H1 (cell line): ENCODE results near the gene STK31. TPM values are rescaled to one million over a fixed set of nuclear protein-coding genes. Genes with fewer than 3 reads are reported as not detected.

ENCODE experiments used
- CTCF ChIA-PET: fragments of 300-600 bp; sonication (Branson Sonifier 250); formaldehyde crosslinking; loops from one replicate; lab custom pipeline; 2021; ENCODE audit not compliant: partially characterized antibody; lab: Charles Lee
- POLR2A ChIA-PET: fragments of 300-600 bp; sonication (Branson Sonifier 250); formaldehyde crosslinking; loops from one replicate; lab custom pipeline; 2021; ENCODE audit warnings: inconsistent platforms; ENCODE audit not compliant: partially characterized antibody; lab: Charles Lee
- DNase-seq, 2 experiments: peaks; one replicate each; pipeline versions ENCODE4 v3.0.0 to v3.0.0-alpha.2; 2010 to 2022; ENCODE audit warnings: low spot score in 2 of 2, low read depth in 1 of 2, mixed read lengths in 1 of 2
- FAIRE-seq: peaks from 2 replicates; lab custom pipeline; 2011; peaks lifted over from hg19 to GRCh38; lab: Jason Lieb, UNC
- H2AFZ ChIP-seq: 2 replicates; pipeline ENCODE4 v1.8.1; 2012; ENCODE audit warnings: low read length, inconsistent platforms
- H2AK5ac ChIP-seq: 2 replicates; pipeline ENCODE4 v1.6.1; 2013; ENCODE audit warnings: low read depth, low read length
- H2BK120ac ChIP-seq: replicated peaks from 2 replicates; pipeline ENCODE3; 2013; ENCODE audit warnings: low read depth, low read length, inconsistent platforms
- H2BK12ac ChIP-seq: 2 replicates; pipeline ENCODE4 v1.6.1; 2013; ENCODE audit warnings: low read depth, low read length
- H2BK15ac ChIP-seq: 2 replicates; pipeline ENCODE4 v1.6.1; 2013; ENCODE audit warnings: low read length
- H2BK20ac ChIP-seq: 2 replicates; pipeline ENCODE4 v1.6.1; 2013; ENCODE audit warnings: low read length
- H2BK5ac ChIP-seq: 2 replicates; pipeline ENCODE4 v1.6.1; 2013; ENCODE audit warnings: low read depth, low read length
- H3K14ac ChIP-seq: 2 replicates; pipeline ENCODE4 v1.6.1; 2013; ENCODE audit warnings: inconsistent platforms; ENCODE audit not compliant: insufficient read length
- H3K18ac ChIP-seq: 2 replicates; pipeline ENCODE4 v1.6.1; 2013; ENCODE audit warnings: low read length; ENCODE audit errors: extremely low read depth
- H3K23ac ChIP-seq: 2 replicates; pipeline ENCODE4 v1.6.1; 2013; ENCODE audit warnings: inconsistent platforms; ENCODE audit not compliant: insufficient read length
- H3K23me2 ChIP-seq: 2 replicates; pipeline ENCODE4 v1.6.1; 2013; ENCODE audit warnings: low read depth, low read length
- H3K27ac ChIP-seq: 2 replicates; pipeline ENCODE4 v1.6.1; 2011; ENCODE audit warnings: low read depth, low read length, inconsistent platforms
- H3K27me3 ChIP-seq, 4 experiments: replicated peaks in 1 of 4; 1 replicate in 1 of 4; 2 replicates in 3 of 4; pipeline versions ENCODE4 v1.6.1 to v1.8.1; 2011 to 2013; ENCODE audit warnings: low read length in 3 of 4, mild to moderate bottlenecking in 3 of 4, inconsistent platforms in 2 of 4, mixed read lengths in 2 of 4, moderate library complexity in 1 of 4; ENCODE audit not compliant: control insufficient read depth in 3 of 4, insufficient read depth in 3 of 4; ENCODE audit errors: extremely low read depth in 1 of 4
- H3K36me3 ChIP-seq, 4 experiments: 2 replicates each; pipeline versions ENCODE4 v1.6.1 to v1.8.1; 2011 to 2013; ENCODE audit warnings: mild to moderate bottlenecking in 4 of 4, low read length in 3 of 4, moderate library complexity in 2 of 4, control low read depth in 1 of 4, inconsistent platforms in 1 of 4; ENCODE audit not compliant: insufficient read depth in 4 of 4, control insufficient read depth in 2 of 4
- H3K4ac ChIP-seq: replicated peaks from 2 replicates; pipeline ENCODE3; 2013; ENCODE audit warnings: low read length, low read depth, mixed read lengths, inconsistent platforms; ENCODE audit not compliant: insufficient read length
- H3K4me1 ChIP-seq, 4 experiments: replicated peaks in 1 of 4; 1 replicate in 1 of 4; 2 replicates in 3 of 4; pipeline versions ENCODE4 v1.6.1 to v1.8.1; 2011 to 2013; ENCODE audit warnings: low read length in 3 of 4, inconsistent platforms in 2 of 4, mixed read lengths in 1 of 4; ENCODE audit not compliant: insufficient read depth in 4 of 4, control insufficient read depth in 3 of 4
- H3K4me2 ChIP-seq, 2 experiments: 2 replicates each; pipeline versions ENCODE4 v1.6.1 to v1.8.1; 2011 to 2013; ENCODE audit warnings: low read depth in 2 of 2, low read length in 2 of 2, control low read depth in 1 of 2, inconsistent platforms in 1 of 2, mild to moderate bottlenecking in 1 of 2; ENCODE audit not compliant: insufficient read depth in 1 of 2
- H3K4me3 ChIP-seq, 4 experiments: fragments of 200-600, 300-600 bp in 1 of 4; sonication (generic), shearing (Covaris generic), sonication (Bioruptor Twin) in 1 of 4; 2 replicates each; pipeline versions ENCODE4 v1.5.1 to v1.8.1; 2011 to 2016; ENCODE audit warnings: low read length in 4 of 4, low read depth in 3 of 4, control low read depth in 2 of 4, inconsistent platforms in 2 of 4, mild to moderate bottlenecking in 2 of 4, mixed read lengths in 1 of 4, moderate library complexity in 1 of 4; ENCODE audit not compliant: insufficient read depth in 2 of 4; ENCODE audit errors: extremely low read depth in 1 of 4
- H3K56ac ChIP-seq: replicated peaks from 2 replicates; pipeline ENCODE3; 2013; ENCODE audit warnings: low read depth, mild to moderate bottlenecking, mixed read lengths, low read length, inconsistent platforms; ENCODE audit not compliant: insufficient read length
- H3K79me1 ChIP-seq: 2 replicates; pipeline ENCODE4 v1.6.1; 2013; ENCODE audit warnings: low read depth, low read length, control low read depth
- H3K79me2 ChIP-seq, 2 experiments: 2 replicates each; pipeline versions ENCODE4 v1.6.1 to v1.8.1; 2012 to 2013; ENCODE audit warnings: low read length in 2 of 2, mild to moderate bottlenecking in 2 of 2, inconsistent platforms in 1 of 2; ENCODE audit not compliant: insufficient read depth in 2 of 2, control insufficient read depth in 1 of 2
- H3K9ac ChIP-seq, 4 experiments: replicated peaks in 1 of 4; 1 replicate in 1 of 4; 2 replicates in 3 of 4; pipeline versions ENCODE4 v1.6.1 to v1.8.1; 2011 to 2013; ENCODE audit warnings: low read depth in 3 of 4, low read length in 3 of 4, control low read depth in 2 of 4, mild to moderate bottlenecking in 2 of 4, moderate library complexity in 2 of 4, inconsistent platforms in 1 of 4; ENCODE audit errors: extremely low read depth in 1 of 4
- H3K9me3 ChIP-seq, 2 experiments: 2 replicates each; pipeline versions ENCODE4 v1.6.1 to v1.8.1; 2012 to 2013; ENCODE audit warnings: mild to moderate bottlenecking in 2 of 2, moderate library complexity in 2 of 2, control low read depth in 1 of 2, inconsistent platforms in 1 of 2, low read depth in 1 of 2, low read length in 1 of 2, mixed read lengths in 1 of 2; ENCODE audit not compliant: insufficient read depth in 2 of 2
- H4K20me1 ChIP-seq, 2 experiments: replicated peaks in 1 of 2; 2 replicates each; pipeline versions ENCODE3 to v1.8.1; 2011 to 2013; ENCODE audit warnings: inconsistent platforms in 2 of 2, low read length in 2 of 2, mild to moderate bottlenecking in 1 of 2; ENCODE audit not compliant: insufficient read depth in 2 of 2, control insufficient read depth in 1 of 2
- H4K5ac ChIP-seq: 2 replicates; pipeline ENCODE4 v1.6.1; 2013; ENCODE audit warnings: low read length, low read depth, mixed read lengths, inconsistent platforms; ENCODE audit not compliant: insufficient read length
- H4K8ac ChIP-seq: 2 replicates; pipeline ENCODE4 v1.8.0; 2013; ENCODE audit warnings: mild to moderate bottlenecking, moderate library complexity, low read length, inconsistent platforms; ENCODE audit not compliant: insufficient read depth; ENCODE audit errors: extremely low read depth
- H4K91ac ChIP-seq: replicated peaks from 2 replicates; pipeline ENCODE3; 2013; ENCODE audit warnings: low read length, mixed read lengths, inconsistent platforms; ENCODE audit not compliant: insufficient read length
- CHD1 ChIP-seq: IDR thresholded peaks from 2 replicates; pipeline ENCODE4 v1.6.1; 2012; ENCODE audit warnings: low read depth, low read length, improper control_type of control experiment
- EZH2 ChIP-seq: fragments of 200-600 bp; sonication (generic); IDR thresholded peaks from 2 replicates; pipeline ENCODE4 v1.7.1; 2012; ENCODE audit warnings: low read depth, mild to moderate bottlenecking, moderate library complexity, low read length, inconsistent platforms; ENCODE audit not compliant: severe bottlenecking
- FOSL1 ChIP-seq: IDR thresholded peaks from 2 replicates; pipeline ENCODE4 v1.6.1; 2011; ENCODE audit warnings: mild to moderate bottlenecking, low read depth, low read length, moderate library complexity; ENCODE audit not compliant: insufficient read depth
- GABPA ChIP-seq: IDR thresholded peaks from 2 replicates; pipeline ENCODE4 v1.6.1; 2011; ENCODE audit warnings: mild to moderate bottlenecking, low read length, moderate library complexity, borderline replicate concordance; ENCODE audit not compliant: insufficient read depth
- GTF2F1 ChIP-seq: IDR thresholded peaks from 2 replicates; pipeline ENCODE4 v1.6.1; 2012; ENCODE audit warnings: low read depth, low read length, improper control_type of control experiment, borderline replicate concordance
- HDAC6 ChIP-seq: IDR thresholded peaks from one replicate; pipeline ENCODE4 v1.7.1; 2012; ENCODE audit warnings: low read depth, mild to moderate bottlenecking, inconsistent platforms, low read length, moderate library complexity
- WGBS, 2 experiments: shearing (Covaris generic) in 1 of 2; methylation state at CpG; one replicate each; pipeline versions ENCODE4 v1.1.6 to v1.1.7; 2013 to 2015; ENCODE audit warnings: low lambda C conversion rate in 2 of 2, mixed read lengths in 2 of 2, inconsistent platforms in 1 of 2, low coverage in 1 of 2, missing lambda C conversion rate in 1 of 2; ENCODE audit not compliant: insufficient replicate concordance in 2 of 2, insufficient coverage in 1 of 2, insufficient read length in 1 of 2; ENCODE audit errors: extremely low coverage in 1 of 2, missing lambda C conversion rate in 1 of 2; 5-methylcytosine and 5-hydroxymethylcytosine counted together
- polyA plus RNA-seq, 7 experiments: library from polyadenylated mRNA; depleted of rRNA in 3 of 7; stranded (reverse) in 5 of 7; unstranded in 2 of 7; fragments of >200 nt in 5 of 7; fragments of 200-250 nt in 2 of 7; gene quantifications; 1 replicate in 5 of 7; 2 replicates in 1 of 7; 4 replicates in 1 of 7; pipeline versions ENCODE4 v1.2.1 to v1.2.3, GENCODE V29; 2011 to 2013; ENCODE audit warnings: missing spikeins in 2 of 7, mixed read lengths in 2 of 7
- total RNA-seq: library from RNA; stranded (reverse); fragmentation: NEBNext Ultra II Directional; extraction: Animal tissue kit (Norgen Biotek cat#: 25700); gene quantifications from 2 replicates; pipeline ENCODE4 v1.2.1, GENCODE V29; 2021
- TF ChIP-seq, protein P1 (sequence below): IDR thresholded peaks from 2 replicates; pipeline ENCODE4 v1.6.1; 2012; ENCODE audit warnings: inconsistent platforms

The STK31 gene
- total and polyA plus RNA-seq, 2 of the 8 experiments (the other 6 are each of a cell fraction or from before 2014, with no cell fraction given) = 0.15 to 0.32 TPM

DNA sequence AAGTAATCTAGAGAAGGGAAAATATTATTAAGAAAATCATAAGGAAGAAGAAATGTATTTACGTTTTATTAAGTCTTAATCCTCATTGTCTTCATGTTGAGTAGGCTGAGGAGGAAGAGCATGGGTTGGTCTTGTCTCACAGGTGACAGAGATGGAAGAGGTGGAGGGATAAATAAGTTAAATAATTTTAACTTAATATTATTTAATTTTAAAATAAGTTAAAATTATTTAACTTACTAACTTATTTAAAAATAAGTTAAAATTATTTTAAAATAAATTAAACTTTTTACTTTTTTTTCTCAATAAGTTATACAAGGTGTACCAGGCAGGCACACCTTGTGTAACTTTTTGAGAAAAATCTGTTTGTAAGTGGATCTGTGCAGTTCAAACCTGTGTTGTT lies 36.6 kb downstream of the STK31 start:
- ChIA-PET CTCF (no interaction called here), POLR2A (no interaction called here)
- H3K27ac ChIP-seq = no peak overlapping the region
- no peak overlapping the region for H3K23ac ChIP-seq
- no peak for FAIRE-seq
- no peak overlapping the region for H3K4me2 ChIP-seq
- DNase-seq = no peak
- no peaks in the 10 kb centered on the region for H3K36me3 ChIP-seq
- no peak overlapping the region for H3K4ac ChIP-seq
- H3K79me1 ChIP-seq = no peaks in the 10 kb centered on the region
- no peak overlapping the region for H2BK12ac ChIP-seq
- H3K4me1 ChIP-seq = no peaks in the 10 kb centered on the region
- no peak overlapping the region for H2AK5ac ChIP-seq
- no peak overlapping the region for H2BK120ac ChIP-seq
- no peak overlapping the region for H3K18ac ChIP-seq
- H2AFZ ChIP-seq = no peak overlapping the region
- 69% methylated on average over 1 of the region's 1 CpG; no CpG with 5 or more reads in 1 of the 2 experiments for WGBS, 2 experiments
- no peak overlapping the region for H2BK15ac ChIP-seq
- H4K91ac ChIP-seq = no peak overlapping the region
- no peaks in the 10 kb centered on the region for H4K20me1 ChIP-seq
- H2BK20ac ChIP-seq = no peak overlapping the region
- no peak overlapping the region for H3K56ac ChIP-seq
- no peaks in the 10 kb centered on the region for H3K27me3 ChIP-seq
- H4K8ac ChIP-seq = no peak overlapping the region
- peaks cover 0 to 5% of the 10 kb centered on the region in 2 experiments; a peak in 1 of 4 replicates for H3K9me3 ChIP-seq
- H3K79me2 ChIP-seq = no peaks in the 10 kb centered on the region
- no peak overlapping the region for H3K4me3 ChIP-seq
- no peak overlapping the region for H4K5ac ChIP-seq
- no peaks in the 10 kb centered on the region for H3K23me2 ChIP-seq
- H3K9ac ChIP-seq = no peak overlapping the region
- no peak overlapping the region for H2BK5ac ChIP-seq
- no peak overlapping the region for H3K14ac ChIP-seq
- TF ChIP-seq CHD1 (no peak), EZH2 (no peak), GTF2F1 (no peak), GABPA (no peak), FOSL1 (no peak), HDAC6 (no peak)
- TF ChIP-seq, protein P1, sequence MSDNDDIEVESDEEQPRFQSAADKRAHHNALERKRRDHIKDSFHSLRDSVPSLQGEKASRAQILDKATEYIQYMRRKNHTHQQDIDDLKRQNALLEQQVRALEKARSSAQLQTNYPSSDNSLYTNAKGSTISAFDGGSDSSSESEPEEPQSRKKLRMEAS = no peak
